ENCODE results near the gene SDCCAG8.

GRCh38 chr1:243253211-243253925 lies 2.5 kb upstream of the SDCCAG8 start:
- TF ChIP-seq CTCF (IDR thresholded peaks at IDR 0.05) = no peak
- no peak for TF ChIP-seq POLR2A (IDR thresholded peaks at IDR 0.05)

Measured in Peyer's patch (tissue), 4 donors.